ENCODE measurements around the gene THY1.

GRCh38 chr11:119436093-119436492 is 13.1 kb upstream of the THY1 start:
- TF ChIP-seq GATA2 (IDR thresholded peaks at IDR 0.05; ENCODE audit: low read depth, low read length) (no peak), GATA3 (IDR thresholded peaks at IDR 0.05; ENCODE audit: low read depth, low read length) (no peak)
